Natural killer cell (primary cell): Measurements from ENCODE around the gene MTRF1. TPM values are rescaled to one million over a fixed set of nuclear protein-coding genes. Genes with fewer than 3 reads are reported as not detected.

ENCODE experiments used
- ATAC-seq, 3 donors: fragments of 150-1000 bp in 2 of 3; fragments of 200-7000 bp in 1 of 3; cut with Tn5 transposase; 1 replicate in 1 of 3; 2 replicates in 2 of 3; pipeline ENCODE4 v1.10.0; 2021; ENCODE audit warnings: mild to moderate bottlenecking in 2 of 3, moderate library complexity in 2 of 3
- DNase-seq, 2 donors: peaks; one replicate each; pipeline versions ENCODE4 v3.0.0 to v3.0.0-alpha.2; 2013 to 2021; ENCODE audit warnings: mixed read lengths in 1 of 2
- H3K27ac ChIP-seq: one replicate; pipeline ENCODE4 v1.5.1; 2013; ENCODE audit warnings: mild to moderate bottlenecking, low read length
- H3K27me3 ChIP-seq: one replicate; pipeline ENCODE4 v1.6.1; 2013; ENCODE audit warnings: low read length; ENCODE audit not compliant: control insufficient read depth, insufficient read depth
- H3K36me3 ChIP-seq: one replicate; pipeline ENCODE4 v1.6.1; 2013; ENCODE audit warnings: low read length; ENCODE audit not compliant: control insufficient read depth, insufficient read depth
- H3K4me1 ChIP-seq: one replicate; pipeline ENCODE4 v1.6.1; 2013; ENCODE audit warnings: low read length; ENCODE audit not compliant: control insufficient read depth, insufficient read depth
- H3K4me3 ChIP-seq: one replicate; pipeline ENCODE4 v1.5.1; 2013; ENCODE audit warnings: low read length
- H3K9me3 ChIP-seq: one replicate; pipeline ENCODE4 v1.6.1; 2013; ENCODE audit warnings: low read length; ENCODE audit not compliant: control insufficient read depth, insufficient read depth
- H3K27ac Mint-ChIP-seq, 2 donors: one replicate each; pipeline ENCODE4 v1.8.0; 2022; ENCODE audit warnings: mild to moderate bottlenecking in 2 of 2, mixed read lengths in 2 of 2, moderate library complexity in 1 of 2
- H3K27me3 Mint-ChIP-seq, 2 donors: one replicate each; pipeline ENCODE4 v1.8.0; 2022; ENCODE audit warnings: low read depth in 2 of 2, mixed read lengths in 2 of 2
- H3K36me3 Mint-ChIP-seq: one replicate; pipeline ENCODE4 v1.8.0; 2022; ENCODE audit warnings: mixed read lengths
- H3K4me1 Mint-ChIP-seq, 2 donors: one replicate each; pipeline ENCODE4 v1.8.0; 2022; ENCODE audit warnings: mixed read lengths in 2 of 2
- H3K4me3 Mint-ChIP-seq: one replicate; pipeline ENCODE4 v1.8.0; 2022; ENCODE audit warnings: mild to moderate bottlenecking, moderate library complexity, mixed read lengths
- H3K9me3 Mint-ChIP-seq, 2 donors: one replicate each; pipeline ENCODE4 v1.8.0; 2022; ENCODE audit warnings: mixed read lengths in 2 of 2
- CTCF ChIP-seq: fragments of 200-600 bp; IDR thresholded peaks from one replicate; pipeline ENCODE4 v1.8.0; 2022; ENCODE audit warnings: antibody characterized with exemption
- WGBS: methylation state at CpG from one replicate; pipeline ENCODE4 v1.1.7; 2013; ENCODE audit warnings: missing lambda C conversion rate; ENCODE audit not compliant: insufficient coverage; 5-methylcytosine and 5-hydroxymethylcytosine counted together
- intact Hi-C: fragments of 100-400 bp; cut with micrococcal nuclease; formaldehyde crosslinking; loops from one replicate; pipeline ENCODE4 v1.14.2; 2022
- total RNA-seq, 4 donors: library from RNA; stranded (reverse); fragments of 120-200 nt in 1 of 4; gene quantifications; one replicate each; pipeline versions ENCODE4 v1.2.3 to v1.2.4, GENCODE V29; 2013 to 2022

The MTRF1 gene
- total RNA-seq, 3 donors from 2014 or later (not counting 1 experiment from before 2014, with no cell fraction given): 20.3 to 24.1 (median 24.0) TPM

GRCh38 chr13:41196011-41196410 is 67.4 kb downstream of the MTRF1 start:
- Mint-ChIP-seq H3K36me3 (no peaks in the 10 kb centered on the region), H3K27me3 (no peaks in the 10 kb centered on the region), H3K27ac (no peak overlapping the region), H3K9me3 (no peaks in the 10 kb centered on the region), H3K4me1 (peaks cover 24 to 26% of the 10 kb centered on the region in 2 donors), H3K4me3 (no peak overlapping the region)
- DNase-seq (no peak), ATAC-seq (no peak)
- H3K4me1 ChIP-seq: peaks cover 12% of the 10 kb centered on the region
- H3K9me3 ChIP-seq: no peaks in the 10 kb centered on the region
- H3K36me3 ChIP-seq: no peaks in the 10 kb centered on the region
- intact Hi-C loops: no loop called here
- no peak for TF ChIP-seq CTCF
- no peak overlapping the region for H3K4me3 ChIP-seq
- H3K27me3 ChIP-seq: no peaks in the 10 kb centered on the region
- H3K27ac ChIP-seq: no peak overlapping the region

GRCh38 chr13:41193919-41194824 is 69.2 kb downstream of the MTRF1 start, which contains the start of gene KBTBD7:
Gene KBTBD7 (minus strand): TSS chr13:41194569. CDS start chr13:41194257, 312 bp downstream.
- WGBS: 15% methylated on average over 66 of the region's 66 CpGs
- H3K27me3 ChIP-seq: no peaks in the 10 kb centered on the region
- peaks cover 12% of the 10 kb centered on the region for H3K4me1 ChIP-seq
- ATAC-seq (peak; percentile 95 to 99 (median 98)), DNase-seq (peak; percentile 82 to 91)
- Mint-ChIP-seq H3K27ac (peak within 1 kb of the TSS; percentile 78 to 93), H3K4me3 (peak within 1 kb of the TSS; percentile 97), H3K9me3 (no peaks in the 10 kb centered on the region), H3K4me1 (peaks cover 26 to 28% of the 10 kb centered on the region in 2 donors), H3K27me3 (no peaks in the 10 kb centered on the region), H3K36me3 (no peaks in the 10 kb centered on the region)
- TF ChIP-seq CTCF: no peak
- intact Hi-C loops: loop anchor here (1.0 kb wide), 2 partner anchors 62 to 69 kb away; partner anchors contain the start of genes KBTBD6 and MTRF1
- H3K36me3 ChIP-seq: no peaks in the 10 kb centered on the region
- H3K4me3 ChIP-seq: peak within 1 kb of the TSS; percentile 59
- no peaks in the 10 kb centered on the region for H3K9me3 ChIP-seq
- H3K27ac ChIP-seq: peak within 1 kb of the TSS; percentile 22

- no peak for TF ChIP-seq CTCF
- intact Hi-C loops: no loop called here
- Mint-ChIP-seq H3K4me3 (peak overlapping the region; percentile 97), H3K27me3 (no peaks in the 10 kb centered on the region), H3K36me3 (no peaks in the 10 kb centered on the region), H3K27ac (peak overlapping the region in 1 of 2 donors; percentile 93), H3K9me3 (no peaks in the 10 kb centered on the region), H3K4me1 (peaks cover 26 to 28% of the 10 kb centered on the region in 2 donors)
- DNase-seq (no peak), ATAC-seq (no peak)
- H3K9me3 ChIP-seq: no peaks in the 10 kb centered on the region
- H3K4me1 ChIP-seq: peaks cover 12% of the 10 kb centered on the region
- WGBS: 98% methylated on average over 18 of the region's 18 CpGs
- H3K27me3 ChIP-seq: no peaks in the 10 kb centered on the region
- no peaks in the 10 kb centered on the region for H3K36me3 ChIP-seq
- H3K27ac ChIP-seq: no peak overlapping the region
- H3K4me3 ChIP-seq: no peak overlapping the region
Measured at GRCh38 chr13:41193469-41193868, 69.9 kb downstream of the MTRF1 start.
